ENCODE results near the gene SHANK1. TPM values are rescaled to one million over a fixed set of nuclear protein-coding genes. Genes with fewer than 3 reads are reported as not detected.

Gene SHANK1
- total and polyA plus RNA-seq, 2 of the 13 experiments (the other 11 are each of a cell fraction or from before 2014, with no cell fraction given) = not detected

DNA sequence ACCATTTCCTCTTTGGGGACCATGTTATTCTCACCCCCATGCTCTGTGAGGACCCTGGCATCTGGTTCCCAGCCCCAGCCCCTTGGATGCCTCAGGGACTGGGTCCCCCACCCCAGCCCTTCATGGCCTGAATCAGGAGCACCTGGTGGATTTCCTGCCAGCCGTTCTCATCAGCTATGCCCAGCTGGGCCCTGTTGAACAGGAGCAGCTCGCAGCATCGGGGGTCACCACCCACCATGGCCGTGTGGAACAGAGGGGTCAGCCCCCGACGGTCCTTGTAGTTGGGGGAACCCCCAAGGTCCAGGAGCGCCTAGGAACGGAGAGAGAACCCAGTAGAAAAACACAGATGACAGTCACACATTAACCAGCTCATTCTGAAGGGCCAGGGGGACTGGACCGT lies 7.8 kb downstream of the SHANK1 start:
- 0% methylated on average over 2 of the region's 9 CpGs for WGBS (ENCODE audit: low lambda C conversion rate)
- POLR2A ChIA-PET = no interaction called here
- no peaks in the 10 kb centered on the region for H3K79me2 ChIP-seq (ENCODE audit: insufficient read depth, low read length)
- H3K4me2 ChIP-seq (ENCODE audit: low read depth, low read length) = no peak overlapping the region
- H3K4me3 ChIP-seq (replicated peaks in 1 of 3; ENCODE audit: insufficient read depth in 1 of 3, low read depth in 2 of 3, low read length in 3 of 3) = no peak overlapping the region
- no peaks in the 10 kb centered on the region for H4K20me1 ChIP-seq (ENCODE audit: insufficient read depth, low read length)
- in situ Hi-C loops (cut with HindIII; ENCODE audit: extremely low pct_ligation_motif_present, low pct_unique_long_range_greater_than_20kb) = no loop called here
- no peak overlapping the region for H3K27ac ChIP-seq (ENCODE audit: extremely low read length, insufficient read depth, low read length)
- CTCF ChIA-PET (ENCODE audit: low intra/inter-chr PET ratio, low total read pairs) = no interaction called here
- no peaks in the 10 kb centered on the region for H3K4me1 ChIP-seq (ENCODE audit: insufficient read depth, low read length)
- H3K27me3 ChIP-seq (ENCODE audit: control insufficient read depth in 1 of 2, insufficient read depth in 2 of 2, low read length in 2 of 2) = peaks cover 7 to 38% of the 10 kb centered on the region in 2 experiments; a peak in 4 of 5 replicates
- intact Hi-C loops (cut with micrococcal nuclease; ENCODE audit: unreplicated experiment) = no loop called here
- no peak overlapping the region for H2AFZ ChIP-seq (ENCODE audit: low read length)
- H3K36me3 ChIP-seq (replicated peaks in 1 of 2; ENCODE audit: control insufficient read depth in 1 of 2, insufficient read depth in 2 of 2, low read length in 2 of 2) = no peaks in the 10 kb centered on the region
- no peak for TF ChIP-seq ZNF3 (CRISPR knock-in tag; IDR thresholded peaks at IDR 0.05)
- TF ChIP-seq, protein P1, sequence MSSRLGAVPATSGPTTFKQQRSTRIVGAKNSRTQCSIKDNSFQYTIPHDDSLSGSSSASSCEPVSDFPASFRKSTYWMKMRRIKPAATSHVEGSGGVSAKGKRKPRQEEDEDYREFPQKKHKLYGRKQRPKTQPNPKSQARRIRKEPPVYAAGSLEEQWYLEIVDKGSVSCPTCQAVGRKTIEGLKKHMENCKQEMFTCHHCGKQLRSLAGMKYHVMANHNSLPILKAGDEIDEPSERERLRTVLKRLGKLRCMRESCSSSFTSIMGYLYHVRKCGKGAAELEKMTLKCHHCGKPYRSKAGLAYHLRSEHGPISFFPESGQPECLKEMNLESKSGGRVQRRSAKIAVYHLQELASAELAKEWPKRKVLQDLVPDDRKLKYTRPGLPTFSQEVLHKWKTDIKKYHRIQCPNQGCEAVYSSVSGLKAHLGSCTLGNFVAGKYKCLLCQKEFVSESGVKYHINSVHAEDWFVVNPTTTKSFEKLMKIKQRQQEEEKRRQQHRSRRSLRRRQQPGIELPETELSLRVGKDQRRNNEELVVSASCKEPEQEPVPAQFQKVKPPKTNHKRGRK (CRISPR knock-in tag; IDR thresholded peaks at IDR 0.05) = no peak
- TF ChIP-seq ZNF224 (CRISPR knock-in tag; IDR thresholded peaks at IDR 0.05) = no peak
- no peak for TF ChIP-seq ZBTB39 (CRISPR knock-in tag; IDR thresholded peaks at IDR 0.05)
- TF ChIP-seq ZBED4 (CRISPR knock-in tag; IDR thresholded peaks at IDR 0.05; ENCODE audit: borderline replicate concordance) = no peak
- no peak for TF ChIP-seq ZXDC (CRISPR knock-in tag; IDR thresholded peaks at IDR 0.05)
- DNase-seq (ENCODE audit: low spot score) = no peak
- BruUV-seq (replicated peaks) = no TSS peak
- FAIRE-seq = no peak
- no peak for ATAC-seq
- H3K9ac ChIP-seq (ENCODE audit: insufficient read depth, low read depth, low read length) = no peak overlapping the region
- H3K9me3 ChIP-seq (ENCODE audit: low read length) = no peaks in the 10 kb centered on the region

Measured in HepG2 (cell line).